ENCODE measurements around the gene DNAI2.
A peak's percentile ranks its signal among the peaks of the same experiment; 100 is the strongest.

DNAI2 gene

DNA sequence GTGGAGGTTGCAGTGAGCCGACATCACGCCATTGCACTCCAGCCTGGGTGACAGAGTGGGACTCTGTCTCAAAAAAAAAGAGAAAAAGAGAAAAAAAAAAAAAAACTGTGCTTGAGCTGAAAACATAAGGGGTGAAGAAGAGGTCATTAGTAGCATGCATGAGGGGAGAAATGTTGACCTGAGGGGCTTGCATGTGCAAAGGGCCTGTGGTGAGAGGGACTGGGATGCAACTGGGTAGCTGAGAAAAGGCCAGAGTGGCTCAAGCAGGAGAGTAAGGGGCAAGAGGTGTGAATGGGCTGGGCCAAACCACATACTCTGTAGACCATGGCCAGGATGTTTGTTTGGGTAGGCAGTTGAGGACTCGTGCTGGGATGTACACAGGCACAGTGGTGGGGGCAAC, 55.3 kb downstream of the DNAI2 start:
- DNase-seq (ENCODE audit: low read depth) = no peak
- TF ChIP-seq, protein P1, sequence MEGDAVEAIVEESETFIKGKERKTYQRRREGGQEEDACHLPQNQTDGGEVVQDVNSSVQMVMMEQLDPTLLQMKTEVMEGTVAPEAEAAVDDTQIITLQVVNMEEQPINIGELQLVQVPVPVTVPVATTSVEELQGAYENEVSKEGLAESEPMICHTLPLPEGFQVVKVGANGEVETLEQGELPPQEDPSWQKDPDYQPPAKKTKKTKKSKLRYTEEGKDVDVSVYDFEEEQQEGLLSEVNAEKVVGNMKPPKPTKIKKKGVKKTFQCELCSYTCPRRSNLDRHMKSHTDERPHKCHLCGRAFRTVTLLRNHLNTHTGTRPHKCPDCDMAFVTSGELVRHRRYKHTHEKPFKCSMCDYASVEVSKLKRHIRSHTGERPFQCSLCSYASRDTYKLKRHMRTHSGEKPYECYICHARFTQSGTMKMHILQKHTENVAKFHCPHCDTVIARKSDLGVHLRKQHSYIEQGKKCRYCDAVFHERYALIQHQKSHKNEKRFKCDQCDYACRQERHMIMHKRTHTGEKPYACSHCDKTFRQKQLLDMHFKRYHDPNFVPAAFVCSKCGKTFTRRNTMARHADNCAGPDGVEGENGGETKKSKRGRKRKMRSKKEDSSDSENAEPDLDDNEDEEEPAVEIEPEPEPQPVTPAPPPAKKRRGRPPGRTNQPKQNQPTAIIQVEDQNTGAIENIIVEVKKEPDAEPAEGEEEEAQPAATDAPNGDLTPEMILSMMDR (IDR thresholded peaks at IDR 0.05; ENCODE audit: insufficient read depth, low read depth, low read length, missing control alignments) = no peak
- H3K4me3 ChIP-seq (ENCODE audit: low read length) = no peak overlapping the region

DNA sequence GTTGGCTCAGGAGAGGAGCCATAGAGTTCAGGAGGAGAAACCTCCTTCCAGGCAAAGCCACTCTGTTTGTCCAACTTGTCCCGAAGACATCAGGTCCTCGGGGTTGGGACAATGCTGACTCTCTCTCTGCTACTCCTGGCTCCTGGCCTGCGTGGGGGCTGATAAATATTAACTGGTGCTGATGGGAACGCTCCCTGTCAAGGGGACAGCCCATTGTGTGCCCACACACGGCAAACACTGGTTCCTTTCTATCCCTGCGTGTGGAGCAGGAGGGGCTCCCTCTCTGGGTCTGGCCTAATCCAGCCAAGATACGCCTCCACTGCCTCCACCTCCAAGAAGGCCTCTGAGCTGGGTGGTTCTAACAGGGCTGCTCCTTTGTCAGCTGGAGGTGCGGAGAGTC, 56.4 kb downstream of the DNAI2 start:
- H3K4me3 ChIP-seq (ENCODE audit: low read length) = no peak overlapping the region
- DNase-seq (ENCODE audit: low read depth) = no peak
- TF ChIP-seq, protein P1 (IDR thresholded peaks at IDR 0.05; ENCODE audit: insufficient read depth, low read depth, low read length, missing control alignments) = no peak

DNA sequence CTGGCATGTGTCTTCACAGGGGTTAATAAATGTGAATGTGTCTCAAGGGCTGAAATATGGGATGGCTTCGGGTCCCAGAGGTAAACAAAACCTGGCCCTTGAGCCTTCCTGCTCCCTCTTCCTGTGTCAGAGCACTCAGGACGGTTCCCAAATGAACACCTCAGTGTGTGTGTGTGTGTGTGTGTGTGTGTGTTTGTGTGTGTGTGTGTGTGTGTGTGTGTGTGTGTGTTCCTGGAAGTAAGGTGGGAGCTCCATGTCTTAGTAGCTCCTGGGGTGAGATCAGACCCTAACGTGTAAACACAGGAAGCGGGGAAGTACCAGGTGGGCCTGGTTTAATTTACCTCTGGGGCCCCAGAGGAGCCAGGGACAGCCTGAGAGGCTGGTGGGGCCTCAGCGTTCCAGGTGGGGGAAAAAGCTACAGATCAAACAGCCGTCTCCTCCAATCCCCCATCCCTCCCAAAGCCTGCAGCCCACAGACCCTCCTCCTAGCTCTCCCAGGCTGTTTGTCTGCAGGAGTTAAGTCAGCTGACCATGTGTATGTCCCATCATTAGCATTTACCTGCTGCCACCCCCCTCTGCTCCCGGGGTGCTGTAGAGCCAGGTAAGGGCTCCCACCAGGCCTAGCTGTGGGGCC, 58.1 kb downstream of the DNAI2 start:
- TF ChIP-seq, protein P1 (IDR thresholded peaks at IDR 0.05; ENCODE audit: insufficient read depth, low read depth, low read length, missing control alignments) = no peak
- no peak for DNase-seq (ENCODE audit: low read depth)
- no peak overlapping the region for H3K4me3 ChIP-seq (ENCODE audit: low read length)

DNA sequence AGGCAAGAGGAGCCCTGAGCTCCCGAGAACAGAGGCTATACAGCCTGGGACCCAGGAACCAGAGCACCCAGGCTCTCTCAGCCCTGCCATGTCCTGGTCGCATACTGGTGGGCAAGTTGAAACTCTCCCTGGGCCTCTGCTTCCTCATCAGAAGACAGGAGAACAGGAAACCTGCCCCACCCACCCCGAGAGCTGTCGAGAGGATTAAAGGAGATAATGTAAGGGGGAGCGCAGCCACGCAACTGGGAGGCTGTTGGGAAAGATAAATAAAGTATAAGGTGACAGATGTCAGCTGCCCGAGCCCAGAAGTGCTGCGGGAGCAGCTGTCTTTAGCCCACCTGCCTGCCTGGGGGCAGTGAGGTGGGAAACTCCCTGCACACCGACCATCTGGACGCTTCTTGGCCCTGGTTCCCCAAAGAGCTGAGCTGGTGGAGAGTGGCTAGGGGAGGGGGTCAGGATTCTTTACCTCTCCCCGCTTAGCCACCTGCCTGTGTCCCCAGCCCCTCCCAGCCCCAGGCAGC, 58.8 kb downstream of the DNAI2 start:
- no peak for DNase-seq (ENCODE audit: low read depth)
- H3K4me3 ChIP-seq (ENCODE audit: low read length) = no peak overlapping the region
- TF ChIP-seq, protein P1 (IDR thresholded peaks at IDR 0.05; ENCODE audit: insufficient read depth, low read depth, low read length, missing control alignments) = no peak

DNA sequence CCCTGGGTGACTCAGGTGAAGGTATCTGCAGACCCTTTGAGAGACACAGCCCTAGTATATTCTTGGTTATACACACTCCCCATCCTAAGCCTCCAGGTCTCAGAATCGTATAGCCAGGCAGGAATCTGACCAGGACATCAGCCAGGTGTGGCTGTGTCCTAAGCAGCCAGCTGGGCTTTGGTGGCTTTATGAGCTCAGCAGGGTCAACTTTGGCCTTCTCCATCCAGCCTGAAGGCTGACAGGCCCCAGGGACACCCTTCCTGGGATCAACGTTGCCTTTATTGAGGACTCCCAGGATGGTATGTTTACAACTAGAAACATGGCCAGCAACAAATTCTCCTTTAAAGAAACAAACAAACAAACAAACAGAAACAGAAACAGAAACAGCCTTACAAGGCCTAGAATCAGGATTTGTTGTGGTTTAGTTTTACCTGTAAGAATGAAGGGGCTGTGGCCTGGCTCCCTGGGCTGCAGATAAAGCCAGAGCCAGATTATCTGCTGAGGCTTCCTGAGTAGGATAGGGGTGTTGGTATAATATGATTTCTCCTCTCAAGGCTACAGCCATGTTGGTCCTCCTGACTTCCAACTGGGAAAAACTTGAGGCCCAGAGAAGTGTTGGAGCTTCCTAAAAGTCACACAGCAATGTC, 60.5 kb downstream of the DNAI2 start:
- H3K4me3 ChIP-seq (ENCODE audit: low read length) = no peak overlapping the region
- DNase-seq (ENCODE audit: low read depth) = peak; percentile 4
- TF ChIP-seq, protein P1 (IDR thresholded peaks at IDR 0.05; ENCODE audit: insufficient read depth, low read depth, low read length, missing control alignments) = no peak

DNA sequence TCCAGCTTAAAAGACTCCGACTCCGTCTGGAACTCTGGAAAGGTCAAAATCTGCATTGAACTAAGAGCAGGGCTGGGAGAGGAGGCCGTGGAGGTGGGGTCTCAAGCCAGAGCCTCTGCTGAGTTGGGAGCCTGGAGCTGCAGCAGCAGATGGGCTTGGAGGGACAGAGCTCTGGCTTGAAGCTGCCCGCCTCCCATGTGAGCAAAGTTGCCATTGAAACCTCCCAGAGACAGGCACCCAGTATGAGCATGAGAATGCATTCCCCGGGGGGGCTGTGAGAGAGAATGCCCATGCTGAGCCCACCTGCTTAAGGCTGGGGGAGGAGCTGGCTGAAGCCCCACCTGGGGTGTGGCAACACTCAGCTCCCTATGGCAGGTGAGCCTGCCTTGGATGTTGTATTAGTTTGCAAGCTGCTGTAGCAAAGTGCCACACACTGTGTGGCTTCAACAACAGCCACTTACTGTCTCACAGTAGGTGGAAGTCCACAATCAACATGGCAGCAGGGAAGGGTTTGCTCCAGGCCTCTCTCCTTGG, 61.6 kb downstream of the DNAI2 start:
- TF ChIP-seq, protein P1 (IDR thresholded peaks at IDR 0.05; ENCODE audit: insufficient read depth, low read depth, low read length, missing control alignments) = no peak
- H3K4me3 ChIP-seq (ENCODE audit: low read length) = no peak overlapping the region
- DNase-seq (ENCODE audit: low read depth) = no peak

Data from epithelial cell of esophagus (primary cell).